ENCODE measurements around the gene EMC7.

The EMC7 gene

DNA sequence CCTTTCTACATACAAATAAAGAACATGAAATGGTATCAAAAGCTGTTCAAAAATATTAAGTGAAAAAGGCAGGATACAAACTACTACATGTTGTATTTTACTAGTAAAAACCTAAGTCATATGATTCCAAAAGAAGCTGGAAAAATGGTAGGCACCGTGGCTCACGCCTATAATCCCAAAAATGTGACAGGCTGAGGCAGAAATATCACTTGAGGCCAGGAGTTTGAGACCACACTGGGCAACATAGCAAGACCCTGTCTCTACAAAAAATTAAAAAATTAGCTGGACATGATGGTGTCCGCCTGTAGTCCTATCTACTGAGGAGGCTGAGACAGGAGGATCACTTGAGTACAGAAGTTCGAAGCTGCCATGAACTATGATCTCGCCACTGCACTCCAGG is 1.7 kb downstream of the EMC7 start:
- no peak for DNase-seq (ENCODE audit: low read depth)
- no peak overlapping the region for H3K4me3 ChIP-seq (ENCODE audit: low read length)
- TF ChIP-seq, protein P1, sequence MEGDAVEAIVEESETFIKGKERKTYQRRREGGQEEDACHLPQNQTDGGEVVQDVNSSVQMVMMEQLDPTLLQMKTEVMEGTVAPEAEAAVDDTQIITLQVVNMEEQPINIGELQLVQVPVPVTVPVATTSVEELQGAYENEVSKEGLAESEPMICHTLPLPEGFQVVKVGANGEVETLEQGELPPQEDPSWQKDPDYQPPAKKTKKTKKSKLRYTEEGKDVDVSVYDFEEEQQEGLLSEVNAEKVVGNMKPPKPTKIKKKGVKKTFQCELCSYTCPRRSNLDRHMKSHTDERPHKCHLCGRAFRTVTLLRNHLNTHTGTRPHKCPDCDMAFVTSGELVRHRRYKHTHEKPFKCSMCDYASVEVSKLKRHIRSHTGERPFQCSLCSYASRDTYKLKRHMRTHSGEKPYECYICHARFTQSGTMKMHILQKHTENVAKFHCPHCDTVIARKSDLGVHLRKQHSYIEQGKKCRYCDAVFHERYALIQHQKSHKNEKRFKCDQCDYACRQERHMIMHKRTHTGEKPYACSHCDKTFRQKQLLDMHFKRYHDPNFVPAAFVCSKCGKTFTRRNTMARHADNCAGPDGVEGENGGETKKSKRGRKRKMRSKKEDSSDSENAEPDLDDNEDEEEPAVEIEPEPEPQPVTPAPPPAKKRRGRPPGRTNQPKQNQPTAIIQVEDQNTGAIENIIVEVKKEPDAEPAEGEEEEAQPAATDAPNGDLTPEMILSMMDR (conservative IDR thresholded peaks at IDR 0.05; ENCODE audit: low read depth, low read length) = no peak

DNA sequence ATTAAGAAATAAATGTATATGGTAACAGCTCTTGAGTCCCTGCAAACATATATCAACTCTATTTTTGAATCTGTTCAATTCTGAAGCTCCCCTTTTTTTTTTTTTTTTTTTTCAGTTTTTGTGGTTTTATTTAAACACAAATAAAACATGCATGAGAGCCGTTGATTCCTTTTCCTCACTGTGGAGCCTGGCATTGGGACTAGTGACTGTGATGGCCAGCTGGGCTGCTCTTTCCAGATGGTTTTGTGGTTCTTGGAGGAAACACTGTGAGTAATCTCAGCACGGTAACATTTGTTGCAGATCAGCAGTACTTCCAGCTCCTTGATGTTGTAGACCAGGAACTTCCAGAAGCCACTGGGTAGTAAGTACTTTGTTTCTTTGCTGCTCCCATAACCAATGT is 15.9 kb downstream of the EMC7 start:
- DNase-seq (ENCODE audit: low read depth) = no peak
- TF ChIP-seq, protein P1 (conservative IDR thresholded peaks at IDR 0.05; ENCODE audit: low read depth, low read length) = no peak
- no peak overlapping the region for H3K4me3 ChIP-seq (ENCODE audit: low read length)

DNA sequence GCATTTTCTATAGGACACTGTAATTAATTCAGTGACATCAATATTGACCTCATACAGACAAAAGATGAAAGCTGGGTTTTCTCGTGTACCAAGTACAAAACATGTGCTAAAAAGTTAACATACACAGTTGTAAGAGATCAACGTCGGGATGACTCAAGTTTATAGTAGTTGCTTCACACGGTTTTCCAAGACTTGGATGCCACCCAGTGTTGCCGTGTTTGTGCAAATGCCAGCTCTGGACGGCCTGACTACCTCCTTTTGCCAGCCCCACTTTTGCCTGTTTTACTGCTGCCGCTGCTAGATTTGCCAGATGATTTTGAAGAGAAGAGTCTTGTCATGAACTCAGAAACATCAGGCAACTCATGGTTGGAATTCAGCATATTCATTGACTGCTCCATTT is 17.6 kb downstream of the EMC7 start:
- no peak overlapping the region for H3K4me3 ChIP-seq (ENCODE audit: low read length)
- TF ChIP-seq, protein P1 (conservative IDR thresholded peaks at IDR 0.05; ENCODE audit: low read depth, low read length) = no peak
- no peak for DNase-seq (ENCODE audit: low read depth)

DNA sequence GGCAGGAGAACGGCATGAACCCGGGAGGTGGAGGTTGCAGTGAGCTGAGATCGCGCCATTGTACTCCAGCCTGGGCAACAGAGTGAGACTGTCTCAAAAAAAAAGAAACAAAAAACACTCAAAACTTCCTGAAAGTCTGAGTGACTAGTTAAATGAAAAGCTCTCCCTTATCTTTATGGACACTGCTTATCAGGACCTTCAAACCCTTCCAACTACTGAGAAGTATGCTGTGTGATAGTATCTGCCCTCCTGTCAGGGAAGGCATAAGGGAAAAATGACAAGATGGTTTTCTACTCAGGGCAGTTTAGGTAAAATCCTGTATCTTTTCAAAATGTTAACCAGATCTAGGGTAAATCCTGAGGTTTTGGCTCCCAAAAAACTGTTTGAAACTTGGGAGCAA is 21.8 kb downstream of the EMC7 start:
- H3K4me3 ChIP-seq (ENCODE audit: low read length) = no peak overlapping the region
- no peak for DNase-seq (ENCODE audit: low read depth)
- TF ChIP-seq, protein P1 (conservative IDR thresholded peaks at IDR 0.05; ENCODE audit: low read depth, low read length) = no peak

DNA sequence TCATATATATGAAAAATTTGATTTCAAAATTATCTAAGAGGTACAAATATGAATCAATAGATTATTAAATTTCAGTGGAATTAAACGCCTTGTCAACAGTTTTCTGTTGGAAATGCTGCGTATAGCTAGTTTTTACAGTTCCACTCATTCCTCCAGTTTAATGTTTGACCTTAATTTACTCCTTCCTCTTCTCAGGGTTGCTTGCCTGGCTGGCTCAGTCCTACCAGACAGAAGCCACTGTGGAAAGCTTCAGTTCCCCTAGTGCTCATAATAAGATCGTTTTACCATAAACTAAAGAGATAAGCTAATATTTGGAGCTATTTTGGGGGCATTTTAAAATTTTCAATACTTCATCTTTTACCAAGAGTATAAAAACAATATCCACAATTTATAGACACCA is 22.8 kb downstream of the EMC7 start:
- no peak overlapping the region for H3K4me3 ChIP-seq (ENCODE audit: low read length)
- no peak for DNase-seq (ENCODE audit: low read depth)
- TF ChIP-seq, protein P1 (conservative IDR thresholded peaks at IDR 0.05; ENCODE audit: low read depth, low read length) = no peak

DNA sequence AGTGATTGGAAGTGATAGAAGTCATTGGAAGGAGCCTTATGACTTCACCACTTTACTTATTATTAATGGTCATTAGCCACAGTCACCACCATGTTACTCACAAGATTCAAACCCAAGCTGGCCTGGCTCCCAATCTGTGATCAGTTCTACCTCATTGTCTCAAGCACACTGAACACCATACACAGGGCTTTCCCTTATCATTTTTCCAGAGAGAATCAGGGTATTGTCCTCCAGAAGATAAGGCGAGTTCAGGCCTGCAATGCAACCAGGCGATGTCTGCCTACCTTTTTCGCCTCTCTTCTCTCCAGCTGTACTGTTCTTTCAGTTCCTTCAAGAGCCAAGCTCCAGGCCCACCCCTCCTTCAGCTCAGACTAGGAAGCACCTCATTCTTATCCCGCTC is 24.9 kb downstream of the EMC7 start:
- no peak overlapping the region for H3K4me3 ChIP-seq (ENCODE audit: low read length)
- no peak for DNase-seq (ENCODE audit: low read depth)
- TF ChIP-seq, protein P1 (conservative IDR thresholded peaks at IDR 0.05; ENCODE audit: low read depth, low read length) = no peak

DNA sequence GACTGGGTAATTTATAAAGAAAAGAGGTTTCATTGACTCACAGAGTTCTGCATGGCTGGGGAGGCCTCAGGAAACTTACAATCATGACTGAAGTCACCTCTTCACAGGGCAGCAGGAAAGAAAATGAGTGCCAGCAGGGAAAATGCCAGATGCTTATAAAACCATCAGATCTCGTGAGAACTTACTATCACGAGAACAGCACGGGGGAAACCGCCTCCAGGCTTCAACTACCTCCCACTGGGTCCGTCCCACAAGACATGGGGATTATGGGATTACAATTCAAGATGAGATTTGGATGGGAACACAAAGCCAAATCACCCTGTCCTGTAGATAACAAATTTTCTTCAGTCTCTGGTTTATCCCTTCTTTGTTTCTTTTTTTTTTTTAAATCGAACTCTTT is 31.7 kb downstream of the EMC7 start:
- TF ChIP-seq, protein P1 (conservative IDR thresholded peaks at IDR 0.05; ENCODE audit: low read depth, low read length) = no peak
- DNase-seq (ENCODE audit: low read depth) = no peak
- no peak overlapping the region for H3K4me3 ChIP-seq (ENCODE audit: low read length)
